Measurements from ENCODE around the gene SAMHD1.

Gene SAMHD1

DNA sequence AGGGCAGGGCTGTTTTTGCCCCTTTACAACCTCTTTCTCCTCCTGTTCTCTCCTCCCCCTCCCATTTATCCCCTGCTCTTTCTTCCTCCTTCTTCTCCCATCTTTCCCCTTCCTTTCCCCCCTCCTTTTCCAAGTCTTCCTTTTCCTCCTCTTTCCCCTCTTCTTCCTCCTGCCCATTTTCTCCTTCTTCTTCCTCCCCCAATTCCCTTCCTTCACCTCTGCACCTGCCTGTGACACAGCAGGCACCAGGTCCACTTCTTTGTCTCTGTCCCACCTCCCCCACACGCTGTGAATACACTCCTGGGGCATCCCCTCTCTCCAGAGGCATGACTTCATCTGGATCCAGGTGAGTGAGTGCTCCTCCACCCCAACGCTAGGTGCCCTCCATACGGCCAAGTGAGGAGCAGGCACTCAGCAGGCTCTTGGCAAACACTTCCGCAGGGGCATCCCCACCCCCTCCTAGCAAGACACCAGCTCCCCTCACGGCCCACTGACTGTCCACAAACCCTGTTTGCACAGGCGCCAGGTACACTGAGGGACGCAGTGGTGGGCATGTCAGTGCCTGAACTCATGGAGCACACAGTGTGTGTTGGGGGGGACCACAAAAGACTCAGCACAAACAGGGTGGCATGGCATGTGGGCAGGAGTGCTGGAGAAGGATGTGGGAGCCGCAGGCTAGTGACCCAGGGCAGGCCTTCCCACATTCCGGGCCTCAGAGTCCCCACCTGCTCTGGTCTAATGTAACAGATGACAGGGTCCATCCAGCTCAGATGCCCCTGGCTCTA lies 86.2 kb downstream of the SAMHD1 start:
- no peak overlapping the region for H3K14ac ChIP-seq (ENCODE audit: low read length)
- WGBS (ENCODE audit: extremely low coverage, insufficient coverage, insufficient read length), result no CpG with 5 or more reads among the region's 9 CpGs
- no peak overlapping the region for H3K4me2 ChIP-seq (ENCODE audit: low read length)
- H4K12ac ChIP-seq (ENCODE audit: low read depth, low read length), result no peak overlapping the region
- no peak overlapping the region for H3K23ac ChIP-seq (ENCODE audit: low read length)
- no peak overlapping the region for H2BK5ac ChIP-seq (ENCODE audit: low read depth, low read length, poor library complexity)
- H3K36me3 ChIP-seq (ENCODE audit: control insufficient read depth in 1 of 2, insufficient read depth in 2 of 2, low read length in 2 of 2), result peaks cover 0 to 2% of the 10 kb centered on the region in 2 experiments
- no peak overlapping the region for H2BK12ac ChIP-seq (ENCODE audit: low read length)
- H3K4ac ChIP-seq (ENCODE audit: low read depth, low read length), result no peak overlapping the region
- H2AK5ac ChIP-seq (ENCODE audit: low read length), result no peak overlapping the region
- H3K18ac ChIP-seq (ENCODE audit: low read length), result no peak overlapping the region
- H2AFZ ChIP-seq (ENCODE audit: insufficient read depth, low read length, poor library complexity), result no peak overlapping the region
- H3K4me1 ChIP-seq (ENCODE audit: control insufficient read depth in 1 of 2, insufficient read depth in 2 of 2, low read length in 2 of 2), result peaks cover 0 to 8% of the 10 kb centered on the region in 2 experiments
- no peaks in the 10 kb centered on the region for H3K9me3 ChIP-seq (ENCODE audit: insufficient read depth, low read depth, low read length)
- peaks cover 4% of the 10 kb centered on the region for H3K27me3 ChIP-seq (ENCODE audit: insufficient read depth, low read length)
- no peak overlapping the region for H3K4me3 ChIP-seq (ENCODE audit: low read depth, low read length)
- peaks cover 8% of the 10 kb centered on the region for H3K79me2 ChIP-seq (ENCODE audit: control insufficient read depth, insufficient read depth, low read length, poor library complexity)
- DNase-seq, result no peak
- no peak overlapping the region for H4K91ac ChIP-seq (ENCODE audit: low read depth, low read length)
- peaks cover 12% of the 10 kb centered on the region for H3K79me1 ChIP-seq (ENCODE audit: low read length)
- no peak overlapping the region for H3K27ac ChIP-seq (ENCODE audit: low read depth, low read length)
- H3K9ac ChIP-seq (ENCODE audit: low read length), result no peak overlapping the region
- H2BK120ac ChIP-seq (ENCODE audit: insufficient read depth, low read length, poor library complexity), result no peak overlapping the region
- no peak overlapping the region for H4K8ac ChIP-seq (ENCODE audit: low read depth, low read length)

DNA sequence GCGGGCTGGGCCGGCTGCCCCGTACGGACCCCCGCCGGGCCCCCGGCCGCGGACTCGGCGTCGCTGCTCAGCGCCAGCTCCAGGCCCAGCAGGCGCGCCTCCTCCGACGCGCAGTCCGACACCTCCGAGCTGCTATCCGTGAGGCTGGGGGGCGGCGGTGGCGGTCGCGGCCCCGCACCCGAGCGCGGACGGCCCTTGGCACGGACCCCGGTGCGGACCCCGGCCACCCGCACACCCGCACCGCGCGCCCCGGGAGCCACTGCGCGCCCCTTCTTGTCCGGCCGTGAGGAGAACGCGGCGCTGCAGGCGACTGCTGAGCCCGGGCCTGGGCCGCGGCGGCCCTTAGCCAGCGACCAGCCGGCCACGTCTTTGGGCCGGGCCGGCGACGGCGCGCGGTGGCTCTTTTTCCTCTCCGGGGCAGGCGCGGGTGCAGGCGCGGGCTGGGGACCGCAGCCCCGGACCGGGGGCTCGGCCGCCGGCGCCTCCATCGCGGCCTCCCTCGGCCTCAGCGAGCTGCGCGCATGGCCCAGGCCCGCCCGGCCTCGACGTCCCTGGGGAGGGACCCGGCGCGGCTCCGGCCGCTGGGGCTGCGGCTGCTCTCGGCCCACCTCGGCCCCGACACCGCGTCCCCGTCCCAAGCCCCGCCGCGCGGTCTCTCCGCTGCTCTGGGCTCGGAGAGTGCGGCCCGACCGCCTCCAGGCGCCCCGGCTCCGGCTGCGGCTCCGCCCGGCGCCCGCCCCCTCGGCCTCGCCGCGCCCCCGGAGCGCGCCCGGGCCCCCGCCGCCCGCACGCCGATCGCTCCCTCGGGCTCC lies 88.4 kb downstream of the SAMHD1 start:
- Histone ChIP-seq H2AK5ac (ENCODE audit: low read length) (peak overlapping the region; percentile 56), H3K4me3 (ENCODE audit: low read depth, low read length) (peak overlapping the region; percentile 82), H3K14ac (ENCODE audit: low read length) (peak overlapping the region; percentile 86), H3K79me2 (ENCODE audit: control insufficient read depth, insufficient read depth, low read length, poor library complexity) (peaks cover 8% of the 10 kb centered on the region), H2BK12ac (ENCODE audit: low read length) (no peak overlapping the region), H3K18ac (ENCODE audit: low read length) (peak overlapping the region; percentile 84), H3K9me3 (ENCODE audit: insufficient read depth, low read depth, low read length) (no peaks in the 10 kb centered on the region), H4K8ac (ENCODE audit: low read depth, low read length) (peak overlapping the region; percentile 69), H3K23ac (ENCODE audit: low read length) (no peak overlapping the region), H3K4me2 (ENCODE audit: low read length) (peak overlapping the region; percentile 88), H3K4ac (ENCODE audit: low read depth, low read length) (peak overlapping the region; percentile 64), H2BK120ac (ENCODE audit: insufficient read depth, low read length, poor library complexity) (peak overlapping the region; percentile 36), H2BK5ac (ENCODE audit: low read depth, low read length, poor library complexity) (no peak overlapping the region), H3K4me1 (ENCODE audit: control insufficient read depth in 1 of 2, insufficient read depth in 2 of 2, low read length in 2 of 2) (peaks cover 0 to 8% of the 10 kb centered on the region in 2 experiments), H2AFZ (ENCODE audit: insufficient read depth, low read length, poor library complexity) (peak overlapping the region; percentile 84), H3K36me3 (ENCODE audit: control insufficient read depth in 1 of 2, insufficient read depth in 2 of 2, low read length in 2 of 2) (peaks cover 2 to 4% of the 10 kb centered on the region in 2 experiments), H3K79me1 (ENCODE audit: low read length) (peaks cover 12% of the 10 kb centered on the region), H3K9ac (ENCODE audit: low read length) (peak overlapping the region; percentile 85), H3K27ac (ENCODE audit: low read depth, low read length) (peak overlapping the region; percentile 2), H3K27me3 (ENCODE audit: insufficient read depth, low read length) (peaks cover 4% of the 10 kb centered on the region), H4K91ac (ENCODE audit: low read depth, low read length) (peak overlapping the region; percentile 85), H4K12ac (ENCODE audit: low read depth, low read length) (peak overlapping the region; percentile 79)
- DNase-seq, result peak in 1 of 2 donors; percentile 44
- WGBS (ENCODE audit: extremely low coverage, insufficient coverage, insufficient read length), result no CpG with 5 or more reads among the region's 129 CpGs

DNA sequence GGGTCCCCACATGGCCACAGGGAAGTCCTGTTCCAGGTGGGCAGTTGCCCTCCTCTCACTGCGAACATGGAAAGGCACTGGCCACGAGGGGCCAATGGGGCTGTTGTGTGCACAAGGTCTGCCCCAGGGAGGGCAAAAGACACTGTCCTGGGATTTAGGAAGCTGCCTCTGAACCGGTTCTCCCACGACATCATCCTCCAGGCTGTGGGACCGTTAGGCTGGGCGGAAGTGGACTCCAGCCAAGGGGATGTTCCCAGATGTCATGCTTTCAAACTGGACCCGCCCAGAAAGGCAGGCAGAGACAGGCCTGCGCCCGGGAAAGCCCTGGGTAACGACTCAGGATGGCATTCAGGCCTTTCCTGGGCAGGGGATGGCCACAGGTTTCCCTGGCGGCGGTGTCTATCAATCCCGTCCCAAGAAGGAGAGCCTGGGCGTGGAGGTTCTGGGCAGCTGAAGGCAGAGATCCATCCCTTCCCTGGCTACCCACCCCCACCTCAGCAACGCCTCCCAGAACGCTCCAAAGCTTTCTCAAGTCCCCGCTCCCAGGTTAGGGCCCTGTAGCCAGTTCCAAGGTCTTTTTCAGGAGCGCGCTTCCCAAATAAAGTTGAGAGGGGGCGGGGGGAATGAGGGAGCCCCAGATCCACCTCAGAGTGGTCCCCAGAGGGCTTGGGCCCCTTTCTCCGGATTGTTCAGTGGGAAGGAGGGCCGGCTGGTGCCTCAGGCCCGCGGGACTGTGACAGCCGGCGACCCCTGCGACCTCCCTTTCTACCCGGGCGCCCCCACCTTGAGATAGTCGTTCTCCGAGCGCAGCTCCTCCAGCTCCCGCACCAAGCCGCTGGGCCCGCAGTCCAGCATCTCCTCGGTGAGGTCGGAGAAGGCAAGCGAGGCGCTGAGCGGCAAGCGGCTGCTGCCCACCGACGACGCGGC lies 89.4 kb downstream of the SAMHD1 start:
- Histone ChIP-seq H3K9ac (ENCODE audit: low read length) (peak overlapping the region; percentile 85), H3K27me3 (ENCODE audit: insufficient read depth, low read length) (peaks cover 4% of the 10 kb centered on the region), H3K79me2 (ENCODE audit: control insufficient read depth, insufficient read depth, low read length, poor library complexity) (peaks cover 8% of the 10 kb centered on the region), H2AFZ (ENCODE audit: insufficient read depth, low read length, poor library complexity) (peak overlapping the region; percentile 84), H2AK5ac (ENCODE audit: low read length) (peak overlapping the region; percentile 32), H3K9me3 (ENCODE audit: insufficient read depth, low read depth, low read length) (no peaks in the 10 kb centered on the region), H3K4ac (ENCODE audit: low read depth, low read length) (peak overlapping the region; percentile 17), H4K12ac (ENCODE audit: low read depth, low read length) (peak overlapping the region; percentile 8), H2BK5ac (ENCODE audit: low read depth, low read length, poor library complexity) (no peak overlapping the region), H3K23ac (ENCODE audit: low read length) (no peak overlapping the region), H3K4me2 (ENCODE audit: low read length) (peak overlapping the region; percentile 88), H4K8ac (ENCODE audit: low read depth, low read length) (peak overlapping the region; percentile 69), H2BK12ac (ENCODE audit: low read length) (no peak overlapping the region), H3K4me1 (ENCODE audit: control insufficient read depth in 1 of 2, insufficient read depth in 2 of 2, low read length in 2 of 2) (peaks cover 0 to 8% of the 10 kb centered on the region in 2 experiments), H3K79me1 (ENCODE audit: low read length) (peaks cover 12% of the 10 kb centered on the region), H3K27ac (ENCODE audit: low read depth, low read length) (no peak overlapping the region), H3K18ac (ENCODE audit: low read length) (peak overlapping the region; percentile 67), H2BK120ac (ENCODE audit: insufficient read depth, low read length, poor library complexity) (peak overlapping the region; percentile 8), H3K4me3 (ENCODE audit: low read depth, low read length) (peak overlapping the region; percentile 82), H3K36me3 (ENCODE audit: control insufficient read depth in 1 of 2, insufficient read depth in 2 of 2, low read length in 2 of 2) (peaks cover 2 to 4% of the 10 kb centered on the region in 2 experiments), H3K14ac (ENCODE audit: low read length) (peak overlapping the region; percentile 86), H4K91ac (ENCODE audit: low read depth, low read length) (peak overlapping the region; percentile 85)
- no CpG with 5 or more reads among the region's 45 CpGs for WGBS (ENCODE audit: extremely low coverage, insufficient coverage, insufficient read length)
- peak; percentile 90 to 93 for DNase-seq

DNA sequence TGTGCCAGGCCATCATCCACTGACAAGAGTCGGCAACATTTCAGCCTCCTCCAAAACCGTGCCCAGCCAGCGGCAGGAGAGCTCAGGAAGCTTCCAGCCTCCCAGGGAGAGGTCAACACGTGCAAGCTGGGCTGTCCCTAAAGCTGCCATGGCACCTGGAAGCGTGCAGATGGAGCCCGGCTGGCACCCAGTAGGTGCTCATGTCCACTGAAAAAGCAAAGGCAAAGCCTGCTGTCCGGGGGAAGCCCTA lies 90.0 kb downstream of the SAMHD1 start:
- Histone ChIP-seq H2AK5ac (ENCODE audit: low read length) (no peak overlapping the region), H4K91ac (ENCODE audit: low read depth, low read length) (no peak overlapping the region), H3K36me3 (ENCODE audit: control insufficient read depth in 1 of 2, insufficient read depth in 2 of 2, low read length in 2 of 2) (peaks cover 2 to 4% of the 10 kb centered on the region in 2 experiments), H3K4me2 (ENCODE audit: low read length) (peak overlapping the region; percentile 88), H3K23ac (ENCODE audit: low read length) (no peak overlapping the region), H3K27me3 (ENCODE audit: insufficient read depth, low read length) (peaks cover 4% of the 10 kb centered on the region), H3K79me1 (ENCODE audit: low read length) (peaks cover 12% of the 10 kb centered on the region), H4K12ac (ENCODE audit: low read depth, low read length) (no peak overlapping the region), H3K79me2 (ENCODE audit: control insufficient read depth, insufficient read depth, low read length, poor library complexity) (peaks cover 8% of the 10 kb centered on the region), H3K18ac (ENCODE audit: low read length) (peak overlapping the region; percentile 52), H2BK120ac (ENCODE audit: insufficient read depth, low read length, poor library complexity) (no peak overlapping the region), H3K14ac (ENCODE audit: low read length) (no peak overlapping the region), H3K4me1 (ENCODE audit: control insufficient read depth in 1 of 2, insufficient read depth in 2 of 2, low read length in 2 of 2) (peaks cover 2 to 13% of the 10 kb centered on the region in 2 experiments), H2AFZ (ENCODE audit: insufficient read depth, low read length, poor library complexity) (no peak overlapping the region), H3K4ac (ENCODE audit: low read depth, low read length) (no peak overlapping the region), H4K8ac (ENCODE audit: low read depth, low read length) (no peak overlapping the region), H3K9ac (ENCODE audit: low read length) (no peak overlapping the region), H3K9me3 (ENCODE audit: insufficient read depth, low read depth, low read length) (no peaks in the 10 kb centered on the region), H3K27ac (ENCODE audit: low read depth, low read length) (no peak overlapping the region), H3K4me3 (ENCODE audit: low read depth, low read length) (no peak overlapping the region), H2BK12ac (ENCODE audit: low read length) (no peak overlapping the region), H2BK5ac (ENCODE audit: low read depth, low read length, poor library complexity) (no peak overlapping the region)
- no CpG with 5 or more reads among the region's 7 CpGs for WGBS (ENCODE audit: extremely low coverage, insufficient coverage, insufficient read length)
- no peak for DNase-seq
